Right lobe of liver (tissue), 4 donors: ENCODE measurements around the gene MAMLD1.

Experiments used
- POLR2A ChIP-seq: fragments of 450-650 bp; IDR thresholded peaks from one replicate; pipeline ENCODE4 v1.6.1; 2017; ENCODE audit warnings: antibody characterized with exemption, mild to moderate bottlenecking
- TF ChIP-seq, protein P1 (sequence below), 4 donors: fragments of 200-600 bp in 3 of 4; fragments of 450-650 bp in 1 of 4; IDR thresholded peaks; one replicate each; pipeline versions ENCODE4 v1.5.1 to v1.8.0; 2016 to 2022; ENCODE audit warnings: antibody characterized with exemption in 4 of 4, mild to moderate bottlenecking in 2 of 4
- donor health status: DM: no; HTN: no; CAD: no.
- donor health status: DM: no; HTN: no; CAD: no.
- donor health status: DM: no; HTN: yes; CAD: no.

DNA sequence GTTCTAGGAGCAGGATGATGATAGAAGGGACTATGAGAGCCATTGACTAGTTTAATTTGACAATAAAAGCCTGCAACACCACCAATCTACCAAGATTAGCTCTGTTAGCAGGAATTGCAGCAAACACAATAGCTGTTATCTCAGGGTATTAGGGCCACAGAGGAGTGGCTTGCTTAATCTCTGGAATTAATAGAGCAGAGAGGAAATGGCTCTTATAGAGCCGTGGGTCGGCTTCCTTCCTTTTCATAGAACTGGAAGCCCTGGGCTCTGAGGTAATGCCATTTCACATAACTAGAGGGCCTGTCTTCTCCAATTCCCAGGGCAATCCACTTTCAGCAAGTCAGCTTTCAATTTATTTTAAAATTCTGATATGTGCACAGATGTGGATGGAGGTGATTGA is 83.0 kb downstream of the MAMLD1 start:
- TF ChIP-seq, protein P1, sequence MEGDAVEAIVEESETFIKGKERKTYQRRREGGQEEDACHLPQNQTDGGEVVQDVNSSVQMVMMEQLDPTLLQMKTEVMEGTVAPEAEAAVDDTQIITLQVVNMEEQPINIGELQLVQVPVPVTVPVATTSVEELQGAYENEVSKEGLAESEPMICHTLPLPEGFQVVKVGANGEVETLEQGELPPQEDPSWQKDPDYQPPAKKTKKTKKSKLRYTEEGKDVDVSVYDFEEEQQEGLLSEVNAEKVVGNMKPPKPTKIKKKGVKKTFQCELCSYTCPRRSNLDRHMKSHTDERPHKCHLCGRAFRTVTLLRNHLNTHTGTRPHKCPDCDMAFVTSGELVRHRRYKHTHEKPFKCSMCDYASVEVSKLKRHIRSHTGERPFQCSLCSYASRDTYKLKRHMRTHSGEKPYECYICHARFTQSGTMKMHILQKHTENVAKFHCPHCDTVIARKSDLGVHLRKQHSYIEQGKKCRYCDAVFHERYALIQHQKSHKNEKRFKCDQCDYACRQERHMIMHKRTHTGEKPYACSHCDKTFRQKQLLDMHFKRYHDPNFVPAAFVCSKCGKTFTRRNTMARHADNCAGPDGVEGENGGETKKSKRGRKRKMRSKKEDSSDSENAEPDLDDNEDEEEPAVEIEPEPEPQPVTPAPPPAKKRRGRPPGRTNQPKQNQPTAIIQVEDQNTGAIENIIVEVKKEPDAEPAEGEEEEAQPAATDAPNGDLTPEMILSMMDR (IDR thresholded peaks at IDR 0.05) = no peak
- TF ChIP-seq POLR2A = no peak
